Calu3 (cell line): ENCODE results near the gene HRH1. TPM values are rescaled to one million over a fixed set of nuclear protein-coding genes. Genes with fewer than 3 reads are reported as not detected.

Experiments
- BruUV-seq: library from RNA; stranded (reverse); fragments of 400-500 nt; replicated peaks from 2 replicates; lab custom pipeline; 2021; lab: Mats Ljungman, UMichigan
- CTCF ChIA-PET: fragments of 300-600 bp; sonication (Branson Sonifier 250); formaldehyde crosslinking; loops from one replicate; lab custom pipeline; 2022; ENCODE audit warnings: antibody characterized with exemption; lab: Charles Lee
- DNase-seq: peaks from one replicate; pipeline ENCODE4 v3.0.0; 2022
- H3K27ac Mint-ChIP-seq: one replicate; pipeline ENCODE4 v1.8.0; 2022; ENCODE audit warnings: mixed read lengths; ENCODE audit not compliant: unreplicated experiment
- H3K27me3 Mint-ChIP-seq: one replicate; pipeline ENCODE4 v1.8.0; 2022; ENCODE audit warnings: mixed read lengths; ENCODE audit not compliant: unreplicated experiment
- H3K36me3 Mint-ChIP-seq: one replicate; pipeline ENCODE4 v1.8.0; 2022; ENCODE audit warnings: mild to moderate bottlenecking, moderate library complexity, mixed read lengths; ENCODE audit not compliant: insufficient read depth, unreplicated experiment
- H3K4me1 Mint-ChIP-seq: one replicate; pipeline ENCODE4 v1.8.0; 2022; ENCODE audit warnings: mild to moderate bottlenecking, low read depth, mixed read lengths; ENCODE audit not compliant: unreplicated experiment
- H3K4me3 Mint-ChIP-seq: one replicate; pipeline ENCODE4 v1.8.0; 2022; ENCODE audit warnings: mild to moderate bottlenecking, low read depth, moderate library complexity, mixed read lengths; ENCODE audit not compliant: unreplicated experiment
- H3K9me3 Mint-ChIP-seq: one replicate; pipeline ENCODE4 v1.8.0; 2022; ENCODE audit warnings: low read depth, mixed read lengths; ENCODE audit not compliant: unreplicated experiment
- intact Hi-C: fragments of 100-400 bp; cut with micrococcal nuclease; formaldehyde crosslinking; loops from one replicate; pipeline ENCODE4 v1.10.0; 2022; ENCODE audit not compliant: unreplicated experiment
- total RNA-seq: library from RNA; stranded (reverse); gene quantifications from 2 replicates; pipeline ENCODE4 v1.2.3, GENCODE V29; 2022
- TF ChIP-seq, protein P1 (sequence below): fragments of 200-600 bp; IDR thresholded peaks from one replicate; pipeline ENCODE4 v1.8.0; 2022; ENCODE audit warnings: antibody characterized with exemption; ENCODE audit not compliant: unreplicated experiment

Gene HRH1
- total RNA-seq, 1 experiment from 2014 or later = 9.1 TPM

DNA sequence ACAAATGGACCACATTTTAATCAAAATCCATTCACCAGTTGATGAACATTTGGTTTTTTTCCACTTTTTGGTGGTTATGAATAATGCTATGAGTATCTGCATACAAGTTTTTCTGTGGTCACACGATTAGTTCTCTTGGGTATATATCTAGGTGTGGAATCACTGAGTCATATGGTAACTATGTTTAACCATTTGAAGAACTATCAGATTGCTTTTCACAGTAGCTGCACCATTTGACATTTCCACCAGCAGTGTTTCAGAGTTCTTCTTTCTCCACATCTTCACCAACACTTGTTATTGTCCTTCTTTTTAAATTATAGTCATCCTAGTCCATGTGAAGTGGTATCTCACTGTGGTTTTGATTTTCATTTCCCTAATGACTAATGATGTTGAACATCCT lies 84.6 kb downstream of the HRH1 start:
- no peak for DNase-seq
- Mint-ChIP-seq H3K4me1 (peaks cover 10% of the 10 kb centered on the region), H3K27me3 (no peaks in the 10 kb centered on the region), H3K4me3 (no peak overlapping the region), H3K36me3 (no peaks in the 10 kb centered on the region), H3K9me3 (no peaks in the 10 kb centered on the region), H3K27ac (no peak overlapping the region)
- intact Hi-C loops = loop anchor here (5.0 kb wide), 1 partner anchor 413 kb away; no protein-coding TSS in a partner anchor
- TF ChIP-seq, protein P1, sequence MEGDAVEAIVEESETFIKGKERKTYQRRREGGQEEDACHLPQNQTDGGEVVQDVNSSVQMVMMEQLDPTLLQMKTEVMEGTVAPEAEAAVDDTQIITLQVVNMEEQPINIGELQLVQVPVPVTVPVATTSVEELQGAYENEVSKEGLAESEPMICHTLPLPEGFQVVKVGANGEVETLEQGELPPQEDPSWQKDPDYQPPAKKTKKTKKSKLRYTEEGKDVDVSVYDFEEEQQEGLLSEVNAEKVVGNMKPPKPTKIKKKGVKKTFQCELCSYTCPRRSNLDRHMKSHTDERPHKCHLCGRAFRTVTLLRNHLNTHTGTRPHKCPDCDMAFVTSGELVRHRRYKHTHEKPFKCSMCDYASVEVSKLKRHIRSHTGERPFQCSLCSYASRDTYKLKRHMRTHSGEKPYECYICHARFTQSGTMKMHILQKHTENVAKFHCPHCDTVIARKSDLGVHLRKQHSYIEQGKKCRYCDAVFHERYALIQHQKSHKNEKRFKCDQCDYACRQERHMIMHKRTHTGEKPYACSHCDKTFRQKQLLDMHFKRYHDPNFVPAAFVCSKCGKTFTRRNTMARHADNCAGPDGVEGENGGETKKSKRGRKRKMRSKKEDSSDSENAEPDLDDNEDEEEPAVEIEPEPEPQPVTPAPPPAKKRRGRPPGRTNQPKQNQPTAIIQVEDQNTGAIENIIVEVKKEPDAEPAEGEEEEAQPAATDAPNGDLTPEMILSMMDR = no peak
- CTCF ChIA-PET = interaction anchor here (1.0 to 1.3 kb wide), 2 partner anchors 48 to 96 kb away, joined by 3 read pairs; no protein-coding TSS in a partner anchor
- BruUV-seq = no TSS peak

DNA sequence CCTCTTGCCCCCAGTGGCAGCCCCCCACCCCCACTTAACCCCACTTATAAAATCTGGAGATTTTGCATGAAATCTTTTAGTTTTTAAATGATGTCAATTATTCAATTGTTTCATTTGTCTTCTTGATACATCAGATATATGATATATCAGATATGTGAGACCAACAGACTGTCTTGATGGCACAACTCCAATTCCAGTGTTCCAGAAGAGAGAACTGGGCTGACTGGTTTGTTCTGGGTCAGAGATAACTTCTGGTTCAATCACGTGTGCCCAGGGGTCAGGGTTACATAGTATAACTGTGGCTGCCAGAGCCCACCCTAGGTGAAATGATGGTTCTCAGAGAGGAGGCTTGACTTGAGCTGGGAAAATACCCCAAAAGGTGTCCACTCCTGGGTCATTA lies 85.5 kb downstream of the HRH1 start:
- DNase-seq = no peak
- Mint-ChIP-seq H3K9me3 (no peaks in the 10 kb centered on the region), H3K4me3 (no peak overlapping the region), H3K4me1 (peaks cover 10% of the 10 kb centered on the region), H3K27me3 (no peaks in the 10 kb centered on the region), H3K36me3 (no peaks in the 10 kb centered on the region), H3K27ac (no peak overlapping the region)
- no TSS peak for BruUV-seq
- intact Hi-C loops = loop anchor here (5.0 kb wide), 1 partner anchor 413 kb away; no protein-coding TSS in a partner anchor
- TF ChIP-seq, protein P1 = no peak
- CTCF ChIA-PET = interaction anchor here (1.3 kb wide), 1 partner anchor 95 kb away, joined by 3 read pairs; no protein-coding TSS in a partner anchor

DNA sequence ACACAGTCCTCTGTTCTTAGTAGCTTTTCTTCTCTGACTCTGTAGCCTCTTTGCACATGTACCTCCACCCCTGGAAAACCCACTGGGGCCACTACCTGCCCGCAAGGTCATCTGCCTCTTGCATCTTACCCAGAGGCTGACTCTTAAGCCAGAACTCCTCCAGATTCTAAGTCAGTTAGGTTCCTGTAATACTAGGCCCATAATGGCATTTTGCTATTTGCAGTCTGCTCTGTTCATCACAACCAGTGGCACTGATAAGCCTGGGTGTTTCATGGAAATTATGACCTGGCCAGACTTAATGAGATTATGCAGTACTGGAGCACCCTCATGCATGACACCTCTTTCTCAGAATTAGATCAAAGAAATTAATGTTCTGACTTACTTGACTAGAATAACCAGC lies 86.2 kb downstream of the HRH1 start:
- CTCF ChIA-PET = no interaction called here
- TF ChIP-seq, protein P1 = no peak
- intact Hi-C loops = no loop called here
- H3K4me1 Mint-ChIP-seq = peaks cover 10% of the 10 kb centered on the region
- no TSS peak for BruUV-seq
- no peak overlapping the region for H3K27ac Mint-ChIP-seq
- H3K9me3 Mint-ChIP-seq = no peaks in the 10 kb centered on the region
- no peak overlapping the region for H3K4me3 Mint-ChIP-seq
- no peaks in the 10 kb centered on the region for H3K36me3 Mint-ChIP-seq
- DNase-seq = no peak
- H3K27me3 Mint-ChIP-seq = no peaks in the 10 kb centered on the region

DNA sequence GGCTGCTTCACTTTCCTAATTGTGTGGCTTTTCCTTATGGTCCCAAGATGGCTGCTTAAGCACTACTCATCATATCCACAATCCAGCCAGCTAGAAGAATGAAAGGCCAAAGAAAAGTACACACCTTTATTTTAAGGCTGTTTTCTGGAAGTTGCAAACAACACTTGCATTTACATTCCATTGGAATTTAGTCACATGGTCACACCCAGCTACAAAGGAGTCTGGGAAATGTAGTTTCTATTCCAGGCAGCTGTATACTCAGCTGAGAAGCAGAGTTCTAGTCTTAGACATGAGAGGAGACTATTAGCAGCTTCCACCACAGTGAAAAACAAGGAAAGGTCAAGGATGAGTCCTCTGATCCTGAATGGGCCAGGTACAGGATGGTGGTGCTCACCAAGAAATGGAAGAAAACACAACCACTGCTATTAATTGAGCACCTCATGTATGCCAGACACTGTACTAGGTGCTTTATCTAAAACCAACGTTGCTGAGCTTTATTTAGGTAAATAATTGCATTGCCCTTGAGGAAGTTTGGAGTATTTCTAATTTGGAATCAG lies 89.9 kb downstream of the HRH1 start:
- no peaks in the 10 kb centered on the region for H3K9me3 Mint-ChIP-seq
- H3K4me3 Mint-ChIP-seq = no peak overlapping the region
- no peaks in the 10 kb centered on the region for H3K36me3 Mint-ChIP-seq
- no peak overlapping the region for H3K27ac Mint-ChIP-seq
- TF ChIP-seq, protein P1 = no peak
- BruUV-seq = no TSS peak
- CTCF ChIA-PET = no interaction called here
- intact Hi-C loops = no loop called here
- peaks cover 20% of the 10 kb centered on the region for H3K4me1 Mint-ChIP-seq
- DNase-seq = no peak
- no peaks in the 10 kb centered on the region for H3K27me3 Mint-ChIP-seq
